Stomach (tissue), 4 donors: Measurements from ENCODE around the gene YPEL3.
"Not testable (repeated sequence)": the region's sequence is repeated elsewhere in the genome, so short reads cannot be mapped to it uniquely, and the experiment has no call there.

ENCODE experiments used
- POLR2AphosphoS5 ChIP-seq, 3 donors: sonication (generic); formaldehyde crosslinking; IDR thresholded peaks; one replicate each; pipeline ENCODE4 v1.6.1; 2016; ENCODE audit warnings: antibody characterized with exemption in 3 of 3
- TF ChIP-seq, protein P1 (sequence below), 7 experiments: fragments of 450-650 bp in 4 of 7; fragments of 200-600 bp in 3 of 7; sonication (generic) in 3 of 7; IDR thresholded peaks; one replicate each; pipeline ENCODE4 v1.5.1; 2016 to 2019; ENCODE audit warnings: antibody characterized with exemption in 7 of 7, control low read depth in 2 of 7, mild to moderate bottlenecking in 1 of 7

- TF ChIP-seq POLR2AphosphoS5 (IDR thresholded peaks at IDR 0.05), result not testable (repeated sequence)
- TF ChIP-seq, protein P1, sequence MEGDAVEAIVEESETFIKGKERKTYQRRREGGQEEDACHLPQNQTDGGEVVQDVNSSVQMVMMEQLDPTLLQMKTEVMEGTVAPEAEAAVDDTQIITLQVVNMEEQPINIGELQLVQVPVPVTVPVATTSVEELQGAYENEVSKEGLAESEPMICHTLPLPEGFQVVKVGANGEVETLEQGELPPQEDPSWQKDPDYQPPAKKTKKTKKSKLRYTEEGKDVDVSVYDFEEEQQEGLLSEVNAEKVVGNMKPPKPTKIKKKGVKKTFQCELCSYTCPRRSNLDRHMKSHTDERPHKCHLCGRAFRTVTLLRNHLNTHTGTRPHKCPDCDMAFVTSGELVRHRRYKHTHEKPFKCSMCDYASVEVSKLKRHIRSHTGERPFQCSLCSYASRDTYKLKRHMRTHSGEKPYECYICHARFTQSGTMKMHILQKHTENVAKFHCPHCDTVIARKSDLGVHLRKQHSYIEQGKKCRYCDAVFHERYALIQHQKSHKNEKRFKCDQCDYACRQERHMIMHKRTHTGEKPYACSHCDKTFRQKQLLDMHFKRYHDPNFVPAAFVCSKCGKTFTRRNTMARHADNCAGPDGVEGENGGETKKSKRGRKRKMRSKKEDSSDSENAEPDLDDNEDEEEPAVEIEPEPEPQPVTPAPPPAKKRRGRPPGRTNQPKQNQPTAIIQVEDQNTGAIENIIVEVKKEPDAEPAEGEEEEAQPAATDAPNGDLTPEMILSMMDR (IDR thresholded peaks at IDR 0.05), result not testable (repeated sequence)
These were observed 18.8 kb upstream of the YPEL3 start for GRCh38 chr16:30114833-30115232.
